Right lobe of liver (tissue), 4 donors: ENCODE measurements around the gene PRRG4.
"Not testable (repeated sequence)": the region's sequence is repeated elsewhere in the genome, so short reads cannot be mapped to it uniquely, and the experiment has no call there.

Source experiments
- CTCF ChIP-seq, 4 donors: fragments of 200-600 bp in 3 of 4; fragments of 450-650 bp in 1 of 4; IDR thresholded peaks; one replicate each; pipeline versions ENCODE4 v1.5.1 to v1.8.0; 2016 to 2022; ENCODE audit warnings: antibody characterized with exemption in 4 of 4, mild to moderate bottlenecking in 2 of 4
- POLR2A ChIP-seq: fragments of 450-650 bp; IDR thresholded peaks from one replicate; pipeline ENCODE4 v1.6.1; 2017; ENCODE audit warnings: antibody characterized with exemption, mild to moderate bottlenecking
- donor health status: DM: no; HTN: no; CAD: no.
- donor health status: DM: no; HTN: no; CAD: no.
- donor health status: DM: no; HTN: yes; CAD: no.

- TF ChIP-seq POLR2A; CTCF (IDR thresholded peaks at IDR 0.05): not testable (repeated sequence)
Measured at GRCh38 chr11:32868752-32869151, 39.0 kb downstream of the PRRG4 start.
